MM.1S (cell line): ENCODE measurements around the gene DDHD1.

ENCODE experiments used
- EZH2phosphoT487 ChIP-seq: fragments of 300-600 bp; sonication (generic); IDR thresholded peaks from 2 replicates; pipeline ENCODE4 v1.6.1; 2018; ENCODE audit warnings: antibody characterized with exemption, low read length
- TF ChIP-seq, protein P1 (sequence below): fragments of 300-600 bp; sonication (generic); IDR thresholded peaks from 2 replicates; pipeline ENCODE4 v1.5.1; 2016; ENCODE audit warnings: antibody characterized with exemption, low read length, mixed read lengths

DNA sequence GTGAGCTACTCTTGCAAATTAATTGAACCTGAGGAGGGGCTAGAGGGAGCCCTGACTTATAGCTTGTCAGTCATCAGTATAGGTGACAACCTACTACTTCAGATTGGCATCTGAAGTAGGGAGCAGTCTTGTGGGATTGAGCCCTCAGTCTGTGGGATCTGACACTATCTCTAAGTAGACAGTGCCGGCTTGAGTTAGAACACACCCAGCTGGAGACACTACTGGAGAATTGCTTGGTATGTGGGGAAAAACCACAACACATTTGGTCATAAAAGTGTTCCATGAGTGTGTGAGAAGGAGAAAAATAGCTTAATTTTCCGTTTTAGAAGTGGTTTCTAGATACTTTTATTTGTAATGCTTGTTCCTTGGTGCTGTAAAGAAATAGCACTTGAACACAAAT lies 30.5 kb upstream of the DDHD1 start:
- TF ChIP-seq, protein P1, sequence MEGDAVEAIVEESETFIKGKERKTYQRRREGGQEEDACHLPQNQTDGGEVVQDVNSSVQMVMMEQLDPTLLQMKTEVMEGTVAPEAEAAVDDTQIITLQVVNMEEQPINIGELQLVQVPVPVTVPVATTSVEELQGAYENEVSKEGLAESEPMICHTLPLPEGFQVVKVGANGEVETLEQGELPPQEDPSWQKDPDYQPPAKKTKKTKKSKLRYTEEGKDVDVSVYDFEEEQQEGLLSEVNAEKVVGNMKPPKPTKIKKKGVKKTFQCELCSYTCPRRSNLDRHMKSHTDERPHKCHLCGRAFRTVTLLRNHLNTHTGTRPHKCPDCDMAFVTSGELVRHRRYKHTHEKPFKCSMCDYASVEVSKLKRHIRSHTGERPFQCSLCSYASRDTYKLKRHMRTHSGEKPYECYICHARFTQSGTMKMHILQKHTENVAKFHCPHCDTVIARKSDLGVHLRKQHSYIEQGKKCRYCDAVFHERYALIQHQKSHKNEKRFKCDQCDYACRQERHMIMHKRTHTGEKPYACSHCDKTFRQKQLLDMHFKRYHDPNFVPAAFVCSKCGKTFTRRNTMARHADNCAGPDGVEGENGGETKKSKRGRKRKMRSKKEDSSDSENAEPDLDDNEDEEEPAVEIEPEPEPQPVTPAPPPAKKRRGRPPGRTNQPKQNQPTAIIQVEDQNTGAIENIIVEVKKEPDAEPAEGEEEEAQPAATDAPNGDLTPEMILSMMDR = no peak
- TF ChIP-seq EZH2phosphoT487 = no peak
